Loucy (cell line): Measurements from ENCODE around the gene ATG7.

ENCODE experiments used
- H2AFZ ChIP-seq: fragments of 200-600 bp; sonication (generic); 2 replicates; pipeline ENCODE4 v1.6.0; 2016; ENCODE audit warnings: antibody characterized with exemption, mild to moderate bottlenecking, low read length, moderate library complexity
- H3F3A ChIP-seq: fragments of 200-600 bp; 2 replicates; pipeline ENCODE4 v1.6.0; 2016; ENCODE audit warnings: antibody characterized with exemption, low read depth, mild to moderate bottlenecking
- H3K27me3 ChIP-seq: fragments of 200-600 bp; sonication (generic); 2 replicates; pipeline ENCODE4 v1.6.1; 2014; ENCODE audit warnings: low read length, mild to moderate bottlenecking; ENCODE audit not compliant: insufficient read depth, poor library complexity, severe bottlenecking
- H3K36me3 ChIP-seq: fragments of 200-600 bp; sonication (generic); 2 replicates; pipeline ENCODE4 v1.6.1; 2016; ENCODE audit warnings: low read length; ENCODE audit not compliant: insufficient read depth
- H3K4me1 ChIP-seq: fragments of 200-600 bp; sonication (generic); 2 replicates; pipeline ENCODE4 v1.5.1; 2014; ENCODE audit warnings: low read length, mild to moderate bottlenecking; ENCODE audit not compliant: insufficient read depth, poor library complexity, severe bottlenecking
- H3K4me2 ChIP-seq: fragments of 200-600 bp; sonication (generic); 2 replicates; pipeline ENCODE4 v1.6.0; 2014; ENCODE audit warnings: antibody characterized with exemption, low read length, low read depth, mild to moderate bottlenecking; ENCODE audit not compliant: poor library complexity, severe bottlenecking
- H3K4me3 ChIP-seq: fragments of 200-600 bp; sonication (generic); 2 replicates; pipeline ENCODE4 v1.5.1; 2014; ENCODE audit warnings: low read length, mild to moderate bottlenecking, mixed read lengths; ENCODE audit not compliant: poor library complexity, severe bottlenecking
- H3K79me2 ChIP-seq: fragments of 200-600 bp; sonication (generic); 2 replicates; pipeline ENCODE4 v1.6.1; 2014; ENCODE audit warnings: low read length; ENCODE audit not compliant: insufficient read depth
- H3K9ac ChIP-seq: fragments of 200-600 bp; sonication (generic); 2 replicates; pipeline ENCODE4 v1.6.0; 2014; ENCODE audit warnings: mild to moderate bottlenecking, low read depth, low read length, moderate library complexity; ENCODE audit not compliant: poor library complexity, severe bottlenecking
- H3K9me2 ChIP-seq: fragments of 200-600 bp; sonication (generic); replicated peaks from 2 replicates; pipeline ENCODE4 v1.6.1; 2016; ENCODE audit warnings: low read depth, low read length, mixed read lengths
- H3K9me3 ChIP-seq: fragments of 200-600 bp; sonication (generic); 2 replicates; pipeline ENCODE4 v1.6.1; 2014; ENCODE audit warnings: mild to moderate bottlenecking, antibody characterized with exemption, low read length, low read depth; ENCODE audit not compliant: insufficient read depth
- H4K20me1 ChIP-seq: fragments of 200-600 bp; sonication (generic); 2 replicates; pipeline ENCODE4 v1.6.0; 2014; ENCODE audit warnings: antibody characterized with exemption, low read length, mild to moderate bottlenecking; ENCODE audit not compliant: insufficient read depth, poor library complexity, severe bottlenecking
- CTCF ChIP-seq: fragments of 200-600 bp; sonication (generic); conservative IDR thresholded peaks from 2 replicates; pipeline ENCODE4 v1.5.1; 2014; ENCODE audit warnings: mild to moderate bottlenecking, antibody characterized with exemption, low read length
- EZH2phosphoT487 ChIP-seq: fragments of 200-600 bp; IDR thresholded peaks from 2 replicates; pipeline ENCODE4 v1.6.1; 2018; ENCODE audit warnings: antibody characterized with exemption, mild to moderate bottlenecking, moderate library complexity, borderline replicate concordance

ATG7 gene

GRCh38 chr3:11467875-11468274 is 195.7 kb downstream of the ATG7 start:
- H3K4me2 ChIP-seq = no peak overlapping the region
- no peak for TF ChIP-seq EZH2phosphoT487
- TF ChIP-seq CTCF = no peak
- no peaks in the 10 kb centered on the region for H4K20me1 ChIP-seq
- H3F3A ChIP-seq = no peaks in the 10 kb centered on the region
- no peak overlapping the region for H3K4me3 ChIP-seq
- no peaks in the 10 kb centered on the region for H3K9me2 ChIP-seq
- no peaks in the 10 kb centered on the region for H3K4me1 ChIP-seq
- no peaks in the 10 kb centered on the region for H3K79me2 ChIP-seq
- no peaks in the 10 kb centered on the region for H3K27me3 ChIP-seq
- no peak overlapping the region for H3K9ac ChIP-seq
- H2AFZ ChIP-seq = no peak overlapping the region
- H3K36me3 ChIP-seq = peaks cover 5% of the 10 kb centered on the region; the same call in 1 of the 2 replicates
- H3K9me3 ChIP-seq = no peaks in the 10 kb centered on the region

DNA sequence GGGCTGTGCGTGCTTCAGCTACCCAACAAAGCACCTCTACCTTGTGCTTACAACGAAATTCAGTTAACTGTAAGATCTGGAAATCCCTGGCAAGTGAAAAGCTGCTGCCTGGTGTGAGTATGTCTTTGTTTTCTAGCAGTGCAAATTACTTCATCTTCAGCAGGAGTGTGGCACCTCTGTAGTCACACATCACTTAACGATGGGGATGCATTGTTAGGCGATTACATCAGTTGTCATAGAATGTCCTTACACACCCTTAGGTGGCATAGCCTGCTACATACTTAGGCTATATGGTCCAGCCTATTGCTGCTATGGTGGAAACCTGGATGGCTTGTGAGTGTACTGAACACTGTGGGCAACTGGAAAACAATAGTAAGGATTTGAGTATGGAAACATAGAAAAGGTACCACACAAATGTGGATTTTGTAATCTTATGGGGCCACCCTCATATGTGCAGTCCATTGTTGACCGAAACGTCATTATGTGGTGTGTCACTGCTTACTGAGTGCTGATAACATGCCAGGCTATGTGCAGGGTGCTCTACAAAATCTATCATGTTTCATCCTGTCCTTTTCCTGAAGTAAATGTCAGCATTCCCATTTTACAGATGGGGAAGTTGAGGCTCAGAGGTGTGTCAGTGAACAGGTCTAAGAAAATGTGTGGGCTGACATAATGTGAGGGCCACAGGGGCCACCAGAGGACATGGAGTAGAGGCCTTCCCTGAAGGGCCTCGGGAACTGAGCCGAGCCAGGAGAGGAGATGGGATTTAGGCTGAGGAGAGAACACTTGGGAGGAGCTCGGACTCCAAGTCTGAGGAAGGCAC is 198.0 kb downstream of the ATG7 start:
- TF ChIP-seq CTCF = no peak
- TF ChIP-seq EZH2phosphoT487 = no peak
- H3K9me2 ChIP-seq = no peaks in the 10 kb centered on the region
- H3K36me3 ChIP-seq = peaks cover 5% of the 10 kb centered on the region; the same call in 1 of the 2 replicates
- H3K9ac ChIP-seq = no peak overlapping the region
- H3K4me3 ChIP-seq = no peak overlapping the region
- no peaks in the 10 kb centered on the region for H3K27me3 ChIP-seq
- H3K4me2 ChIP-seq = no peak overlapping the region
- no peaks in the 10 kb centered on the region for H3K4me1 ChIP-seq
- H4K20me1 ChIP-seq = no peaks in the 10 kb centered on the region
- no peak overlapping the region for H2AFZ ChIP-seq
- H3K79me2 ChIP-seq = no peaks in the 10 kb centered on the region
- no peaks in the 10 kb centered on the region for H3K9me3 ChIP-seq
- no peaks in the 10 kb centered on the region for H3F3A ChIP-seq

GRCh38 chr3:11475324-11475723 is 203.1 kb downstream of the ATG7 start:
- Histone ChIP-seq H3K9me3 (no peaks in the 10 kb centered on the region), H3K4me1 (no peaks in the 10 kb centered on the region), H4K20me1 (no peaks in the 10 kb centered on the region), H3K4me2 (no peak overlapping the region), H3K9ac (no peak overlapping the region), H3K36me3 (no peaks in the 10 kb centered on the region), H3K27me3 (no peaks in the 10 kb centered on the region), H3K9me2 (no peaks in the 10 kb centered on the region), H3K4me3 (no peak overlapping the region), H3K79me2 (no peaks in the 10 kb centered on the region), H2AFZ (no peak overlapping the region), H3F3A (no peaks in the 10 kb centered on the region)
- TF ChIP-seq EZH2phosphoT487 (no peak), CTCF (no peak)
